ENCODE results near the gene FOXC2. TPM values are rescaled to one million over a fixed set of nuclear protein-coding genes. Genes with fewer than 3 reads are reported as not detected.

FOXC2 gene
- total and polyA plus RNA-seq, 2 donors (not counting 1 experiment from before 2014, with no cell fraction given) = not detected

DNA sequence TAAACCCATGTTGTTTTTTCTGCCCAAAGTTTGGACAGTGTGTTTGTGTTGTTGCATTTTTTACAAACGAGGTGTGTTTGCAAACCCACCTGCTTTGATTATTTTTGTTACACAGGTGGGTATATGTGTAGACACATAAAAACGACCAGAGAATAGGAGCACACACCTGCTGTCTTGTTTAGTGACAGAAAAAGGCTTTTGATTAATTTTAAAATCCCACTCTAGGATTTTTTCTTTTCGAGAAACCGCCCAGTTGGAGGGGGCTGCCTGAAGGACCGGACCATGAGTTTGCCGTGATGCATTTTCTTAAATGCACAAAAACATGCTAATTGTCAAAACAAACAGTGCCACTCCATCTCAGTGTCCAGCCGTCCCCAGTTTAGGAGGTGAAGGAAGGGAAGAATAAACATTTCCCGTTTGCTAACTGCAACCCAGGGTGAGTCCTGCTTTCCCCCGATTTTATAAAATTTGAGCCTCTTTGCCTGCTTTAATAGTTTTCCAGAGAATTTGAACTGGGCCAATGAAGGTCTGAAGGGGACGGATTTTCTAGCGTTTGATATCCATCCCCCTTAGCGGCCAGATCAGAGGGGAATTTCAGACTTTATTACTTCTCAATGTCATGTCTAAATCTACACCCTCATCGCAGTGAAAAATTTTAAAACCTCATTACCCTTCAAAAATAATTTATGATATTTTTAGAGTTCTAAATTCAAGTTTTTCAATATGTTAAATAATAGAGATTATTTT is 3.2 kb downstream of the FOXC2 start:
- H3K9me3 Mint-ChIP-seq (ENCODE audit: insufficient read depth) = no peaks in the 10 kb centered on the region
- Histone ChIP-seq H3K27me3 (replicated peaks in 1 of 4; ENCODE audit: control extremely low read depth in 1 of 4, control insufficient read depth in 3 of 4, insufficient read depth in 4 of 4, low read length in 3 of 4) (peaks cover 0 to 63% (median 36%) of the 10 kb centered on the region in 4 experiments), H3K9ac (ENCODE audit: low read length) (no peak overlapping the region), H3K36me3 (replicated peaks in 1 of 2; ENCODE audit: control extremely low read depth in 1 of 2, control insufficient read depth in 1 of 2, extremely low read depth in 1 of 2, insufficient read depth in 2 of 2, low read length in 1 of 2) (no peaks in the 10 kb centered on the region), H3K9me3 (ENCODE audit: control extremely low read depth in 1 of 3, control insufficient read depth in 2 of 3, insufficient read depth in 1 of 3, low read length in 2 of 3) (peaks cover 0 to 16% (median 0%) of the 10 kb centered on the region in 3 donors), H3K27ac (ENCODE audit: low read length in 2 of 2) (no peak overlapping the region), H3K4me2 (replicated peaks; ENCODE audit: low read depth, low read length, poor library complexity, severe bottlenecking) (no peak overlapping the region), H3K4me3 (ENCODE audit: control extremely low read depth in 1 of 5, extremely low read depth in 1 of 5, insufficient read depth in 1 of 5, low read depth in 2 of 5, low read length in 4 of 5) (no peak overlapping the region), H3K79me2 (ENCODE audit: control insufficient read depth, insufficient read depth, low read length) (no peaks in the 10 kb centered on the region), H3K4me1 (ENCODE audit: control insufficient read depth in 2 of 2, insufficient read depth in 2 of 2, low read length in 2 of 2) (peaks cover 20 to 24% of the 10 kb centered on the region in 2 donors), H2AFZ (ENCODE audit: insufficient read depth, low read depth, low read length, poor library complexity, severe bottlenecking) (no peak overlapping the region), H4K20me1 (ENCODE audit: control insufficient read depth, insufficient read depth, low read length, poor library complexity, severe bottlenecking) (no peaks in the 10 kb centered on the region)
- peaks cover 60% of the 10 kb centered on the region for H3K27me3 Mint-ChIP-seq
- DNase-seq (no peak), ATAC-seq (ENCODE audit: low read depth) (no peak)
- WGBS (ENCODE audit: insufficient coverage) = 92% methylated on average over 4 of the region's 13 CpGs
- no peak for TF ChIP-seq EZH2 (IDR thresholded peaks at IDR 0.05; ENCODE audit: borderline replicate concordance, insufficient read depth, low read depth, low read length, poor library complexity, severe bottlenecking)
- no peak for TF ChIP-seq CTCF (IDR thresholded peaks at IDR 0.05)
- H3K4me1 Mint-ChIP-seq = peaks cover 11% of the 10 kb centered on the region
- H3K4me3 Mint-ChIP-seq = no peak overlapping the region
- ChIA-PET POLR2A (no interaction called here), CTCF (interaction anchor here (0.7 to 1.3 kb wide), 2 partner anchors 14 to 851 kb away, joined by 3 read pairs; no protein-coding TSS in a partner anchor)
- intact Hi-C loops (cut with micrococcal nuclease) = loop anchor here (5.0 kb wide), 1 partner anchor 58 kb away; the partner anchor contains the start of gene FOXF1
- H3K27ac Mint-ChIP-seq = peak overlapping the region; percentile 32
